T-helper 17 cell (primary cell): Measurements from ENCODE around the gene NISCH. TPM values are rescaled to one million over a fixed set of nuclear protein-coding genes. Genes with fewer than 3 reads are reported as not detected.
A peak's percentile ranks its signal among the peaks of the same experiment; 100 is the strongest.

Experiments
- ATAC-seq: fragments of 150-1000 bp; cut with Tn5 transposase; 2 replicates; pipeline ENCODE4 v1.10.0; 2021; ENCODE audit warnings: mild to moderate bottlenecking, moderate library complexity
- DNase-seq, 3 donors: peaks; one replicate each; pipeline versions ENCODE4 v3.0.0 to v3.0.0-alpha.2; 2020 to 2021
- H3K9me3 ChIP-seq: one replicate; pipeline ENCODE4 v1.7.0; 2013; ENCODE audit warnings: low read length, mild to moderate bottlenecking; ENCODE audit not compliant: control insufficient read depth, poor library complexity, severe bottlenecking
- H3K27ac Mint-ChIP-seq: one replicate; pipeline ENCODE4 v1.8.0; 2022; ENCODE audit warnings: mild to moderate bottlenecking, moderate library complexity, mixed read lengths
- H3K27me3 Mint-ChIP-seq: one replicate; pipeline ENCODE4 v1.8.0; 2022; ENCODE audit warnings: mixed read lengths
- H3K36me3 Mint-ChIP-seq: one replicate; pipeline ENCODE4 v1.8.0; 2022; ENCODE audit warnings: low read depth, mixed read lengths
- H3K4me1 Mint-ChIP-seq: one replicate; pipeline ENCODE4 v1.8.0; 2022; ENCODE audit warnings: mild to moderate bottlenecking, mixed read lengths
- H3K4me3 Mint-ChIP-seq: one replicate; pipeline ENCODE4 v1.8.0; 2022; ENCODE audit warnings: mild to moderate bottlenecking, moderate library complexity, mixed read lengths
- total RNA-seq, 4 donors: library from RNA in 2 of 4; stranded (reverse) in 2 of 4; gene quantifications; one replicate each; pipeline ENCODE4 v1.2.3 and lab custom pipeline; 2022 to 2026

NISCH gene
- total RNA-seq, 2 donors from 2014 or later = 121 to 146 TPM

GRCh38 chr3:52430416-52430810 is 25.0 kb upstream of the NISCH start:
- peaks cover 22% of the 10 kb centered on the region for H3K4me1 Mint-ChIP-seq
- no peak for DNase-seq
- no peak overlapping the region for H3K27ac Mint-ChIP-seq

GRCh38 chr3:52431459-52432223 is 23.8 kb upstream of the NISCH start:
- H3K36me3 Mint-ChIP-seq = no peaks in the 10 kb centered on the region
- H3K27ac Mint-ChIP-seq = peak overlapping the region; percentile 4

More at GRCh38 chr3:52430416-52430810, 25.0 kb upstream of the NISCH start:
- ATAC-seq = no peak
- no peaks in the 10 kb centered on the region for H3K36me3 Mint-ChIP-seq
- no peaks in the 10 kb centered on the region for H3K9me3 ChIP-seq
- H3K27me3 Mint-ChIP-seq = no peaks in the 10 kb centered on the region
- H3K4me3 Mint-ChIP-seq = no peak overlapping the region

GRCh38 chr3:52432225-52432624 is 23.2 kb upstream of the NISCH start:
- ATAC-seq (no peak), DNase-seq (no peak)
- Mint-ChIP-seq H3K27me3 (no peaks in the 10 kb centered on the region), H3K27ac (peak overlapping the region; percentile 63), H3K4me1 (peaks cover 22% of the 10 kb centered on the region), H3K4me3 (peak overlapping the region; percentile 50), H3K36me3 (no peaks in the 10 kb centered on the region)
- no peaks in the 10 kb centered on the region for H3K9me3 ChIP-seq

More at GRCh38 chr3:52431459-52432223, 23.8 kb upstream of the NISCH start:
- Mint-ChIP-seq H3K27me3 (no peaks in the 10 kb centered on the region), H3K4me3 (peak overlapping the region; percentile 50), H3K4me1 (peaks cover 22% of the 10 kb centered on the region)
- no peaks in the 10 kb centered on the region for H3K9me3 ChIP-seq
- ATAC-seq = no peak
- no peak for DNase-seq

GRCh38 chr3:52432691-52433141 is 22.7 kb upstream of the NISCH start:
- ATAC-seq (no peak), DNase-seq (no peak)
- Mint-ChIP-seq H3K36me3 (no peaks in the 10 kb centered on the region), H3K4me1 (peaks cover 22% of the 10 kb centered on the region), H3K4me3 (peak overlapping the region; percentile 61), H3K27ac (peak overlapping the region; percentile 63), H3K27me3 (no peaks in the 10 kb centered on the region)
- no peaks in the 10 kb centered on the region for H3K9me3 ChIP-seq

GRCh38 chr3:52433328-52433995 is 21.9 kb upstream of the NISCH start:
- no peaks in the 10 kb centered on the region for H3K36me3 Mint-ChIP-seq
- ATAC-seq (peak; percentile 45), DNase-seq (no peak)
- peak overlapping the region; percentile 61 for H3K4me3 Mint-ChIP-seq
- no peaks in the 10 kb centered on the region for H3K9me3 ChIP-seq
- peaks cover 22% of the 10 kb centered on the region for H3K4me1 Mint-ChIP-seq
- no peaks in the 10 kb centered on the region for H3K27me3 Mint-ChIP-seq
- peak overlapping the region; percentile 63 for H3K27ac Mint-ChIP-seq

GRCh38 chr3:52433996-52434479 is 21.4 kb upstream of the NISCH start:
- Mint-ChIP-seq H3K27ac (peak overlapping the region; percentile 63), H3K27me3 (no peaks in the 10 kb centered on the region)

GRCh38 chr3:52434491-52435115 is 20.8 kb upstream of the NISCH start:
- DNase-seq = no peak
- ATAC-seq = no peak
- Mint-ChIP-seq H3K4me3 (peak overlapping the region; percentile 33), H3K36me3 (no peaks in the 10 kb centered on the region), H3K27ac (no peak overlapping the region), H3K27me3 (no peaks in the 10 kb centered on the region), H3K4me1 (peaks cover 22% of the 10 kb centered on the region)
- H3K9me3 ChIP-seq = no peaks in the 10 kb centered on the region

More at GRCh38 chr3:52433996-52434479, 21.4 kb upstream of the NISCH start:
- ATAC-seq (no peak), DNase-seq (no peak)
- no peaks in the 10 kb centered on the region for H3K9me3 ChIP-seq
- Mint-ChIP-seq H3K4me3 (no peak overlapping the region), H3K4me1 (peaks cover 22% of the 10 kb centered on the region), H3K36me3 (no peaks in the 10 kb centered on the region)

- H3K4me1 Mint-ChIP-seq = peaks cover 22% of the 10 kb centered on the region
- H3K27me3 Mint-ChIP-seq = no peaks in the 10 kb centered on the region
- H3K4me3 Mint-ChIP-seq = no peak overlapping the region
- H3K9me3 ChIP-seq = no peaks in the 10 kb centered on the region
- H3K27ac Mint-ChIP-seq = no peak overlapping the region
- ATAC-seq (no peak), DNase-seq (no peak)
- no peaks in the 10 kb centered on the region for H3K36me3 Mint-ChIP-seq
Observed at GRCh38 chr3:52435246-52436101, 19.9 kb upstream of the NISCH start.

GRCh38 chr3:52436500-52437149 is 18.8 kb upstream of the NISCH start:
- no peak for ATAC-seq

GRCh38 chr3:52437326-52438103 is 17.9 kb upstream of the NISCH start:
- Mint-ChIP-seq H3K36me3 (no peaks in the 10 kb centered on the region), H3K27me3 (no peaks in the 10 kb centered on the region), H3K4me1 (peaks cover 12% of the 10 kb centered on the region), H3K4me3 (no peak overlapping the region), H3K27ac (no peak overlapping the region)
- H3K9me3 ChIP-seq = no peaks in the 10 kb centered on the region
- ATAC-seq = no peak
- no peak for DNase-seq

More at GRCh38 chr3:52436500-52437149, 18.8 kb upstream of the NISCH start:
- Mint-ChIP-seq H3K36me3 (no peaks in the 10 kb centered on the region), H3K4me3 (no peak overlapping the region), H3K27me3 (no peaks in the 10 kb centered on the region), H3K27ac (no peak overlapping the region), H3K4me1 (peaks cover 19% of the 10 kb centered on the region)
- DNase-seq = no peak
- no peaks in the 10 kb centered on the region for H3K9me3 ChIP-seq

- H3K9me3 ChIP-seq = no peaks in the 10 kb centered on the region
- Mint-ChIP-seq H3K36me3 (no peaks in the 10 kb centered on the region), H3K27ac (no peak overlapping the region), H3K27me3 (no peaks in the 10 kb centered on the region), H3K4me3 (no peak overlapping the region), H3K4me1 (peaks cover 7% of the 10 kb centered on the region)
- ATAC-seq (no peak), DNase-seq (no peak)
Observed at GRCh38 chr3:52438104-52438376, 17.4 kb upstream of the NISCH start.
